Measurements from ENCODE around the gene SECISBP2.

GRCh38 chr9:89273528-89274279, 44.6 kb upstream of the SECISBP2 start:
- TF ChIP-seq CTCF (IDR thresholded peaks at IDR 0.05; ENCODE audit: poor library complexity) (no peak), EZH2 (IDR thresholded peaks at IDR 0.05; ENCODE audit: borderline replicate concordance) (no peak), EZH2phosphoT487 (IDR thresholded peaks at IDR 0.05; ENCODE audit: low read depth, severe bottlenecking, unreplicated experiment) (no peak)
